ENCODE measurements around the gene CCDC34.

DNA sequence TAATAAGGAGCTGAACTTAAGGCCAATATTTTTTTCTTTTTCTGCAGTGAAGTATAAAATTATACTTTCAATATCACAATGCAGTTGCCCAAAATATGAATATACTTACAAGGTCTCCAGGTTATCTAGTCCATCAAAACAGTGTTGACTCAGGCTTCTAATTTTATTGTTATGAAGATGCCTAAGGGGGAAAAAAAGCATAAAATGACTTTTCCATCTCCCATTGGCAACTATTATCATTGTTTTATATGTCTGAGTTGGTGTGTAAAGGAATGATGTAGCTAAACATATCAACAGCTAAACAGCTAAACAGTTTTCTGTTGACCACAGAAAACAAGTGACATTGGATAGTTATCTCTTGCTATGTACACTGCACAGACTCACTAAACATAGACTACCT, 21.2 kb upstream of the CCDC34 start:
- TF ChIP-seq, protein P1, sequence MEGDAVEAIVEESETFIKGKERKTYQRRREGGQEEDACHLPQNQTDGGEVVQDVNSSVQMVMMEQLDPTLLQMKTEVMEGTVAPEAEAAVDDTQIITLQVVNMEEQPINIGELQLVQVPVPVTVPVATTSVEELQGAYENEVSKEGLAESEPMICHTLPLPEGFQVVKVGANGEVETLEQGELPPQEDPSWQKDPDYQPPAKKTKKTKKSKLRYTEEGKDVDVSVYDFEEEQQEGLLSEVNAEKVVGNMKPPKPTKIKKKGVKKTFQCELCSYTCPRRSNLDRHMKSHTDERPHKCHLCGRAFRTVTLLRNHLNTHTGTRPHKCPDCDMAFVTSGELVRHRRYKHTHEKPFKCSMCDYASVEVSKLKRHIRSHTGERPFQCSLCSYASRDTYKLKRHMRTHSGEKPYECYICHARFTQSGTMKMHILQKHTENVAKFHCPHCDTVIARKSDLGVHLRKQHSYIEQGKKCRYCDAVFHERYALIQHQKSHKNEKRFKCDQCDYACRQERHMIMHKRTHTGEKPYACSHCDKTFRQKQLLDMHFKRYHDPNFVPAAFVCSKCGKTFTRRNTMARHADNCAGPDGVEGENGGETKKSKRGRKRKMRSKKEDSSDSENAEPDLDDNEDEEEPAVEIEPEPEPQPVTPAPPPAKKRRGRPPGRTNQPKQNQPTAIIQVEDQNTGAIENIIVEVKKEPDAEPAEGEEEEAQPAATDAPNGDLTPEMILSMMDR (IDR thresholded peaks at IDR 0.05; ENCODE audit: poor library complexity, severe bottlenecking): no peak
- TF ChIP-seq, protein P2, sequence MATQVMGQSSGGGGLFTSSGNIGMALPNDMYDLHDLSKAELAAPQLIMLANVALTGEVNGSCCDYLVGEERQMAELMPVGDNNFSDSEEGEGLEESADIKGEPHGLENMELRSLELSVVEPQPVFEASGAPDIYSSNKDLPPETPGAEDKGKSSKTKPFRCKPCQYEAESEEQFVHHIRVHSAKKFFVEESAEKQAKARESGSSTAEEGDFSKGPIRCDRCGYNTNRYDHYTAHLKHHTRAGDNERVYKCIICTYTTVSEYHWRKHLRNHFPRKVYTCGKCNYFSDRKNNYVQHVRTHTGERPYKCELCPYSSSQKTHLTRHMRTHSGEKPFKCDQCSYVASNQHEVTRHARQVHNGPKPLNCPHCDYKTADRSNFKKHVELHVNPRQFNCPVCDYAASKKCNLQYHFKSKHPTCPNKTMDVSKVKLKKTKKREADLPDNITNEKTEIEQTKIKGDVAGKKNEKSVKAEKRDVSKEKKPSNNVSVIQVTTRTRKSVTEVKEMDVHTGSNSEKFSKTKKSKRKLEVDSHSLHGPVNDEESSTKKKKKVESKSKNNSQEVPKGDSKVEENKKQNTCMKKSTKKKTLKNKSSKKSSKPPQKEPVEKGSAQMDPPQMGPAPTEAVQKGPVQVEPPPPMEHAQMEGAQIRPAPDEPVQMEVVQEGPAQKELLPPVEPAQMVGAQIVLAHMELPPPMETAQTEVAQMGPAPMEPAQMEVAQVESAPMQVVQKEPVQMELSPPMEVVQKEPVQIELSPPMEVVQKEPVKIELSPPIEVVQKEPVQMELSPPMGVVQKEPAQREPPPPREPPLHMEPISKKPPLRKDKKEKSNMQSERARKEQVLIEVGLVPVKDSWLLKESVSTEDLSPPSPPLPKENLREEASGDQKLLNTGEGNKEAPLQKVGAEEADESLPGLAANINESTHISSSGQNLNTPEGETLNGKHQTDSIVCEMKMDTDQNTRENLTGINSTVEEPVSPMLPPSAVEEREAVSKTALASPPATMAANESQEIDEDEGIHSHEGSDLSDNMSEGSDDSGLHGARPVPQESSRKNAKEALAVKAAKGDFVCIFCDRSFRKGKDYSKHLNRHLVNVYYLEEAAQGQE (IDR thresholded peaks at IDR 0.05; ENCODE audit: borderline replicate concordance): no peak
- TF ChIP-seq EZH2 (IDR thresholded peaks at IDR 0.05; ENCODE audit: borderline replicate concordance, insufficient read depth, low read length, poor library complexity, severe bottlenecking) (no peak), POLR2AphosphoS5 (IDR thresholded peaks at IDR 0.05) (no peak), EP300 (conservative IDR thresholded peaks at IDR 0.05; ENCODE audit: poor library complexity, severe bottlenecking) (no peak), RAD21 (conservative IDR thresholded peaks at IDR 0.05) (no peak), MXI1 (conservative IDR thresholded peaks at IDR 0.05; ENCODE audit: poor library complexity, severe bottlenecking) (no peak), TAF1 (IDR thresholded peaks at IDR 0.05; ENCODE audit: low read depth) (no peak)

Data from neural cell (in vitro differentiated cells).